Measurements from ENCODE around the gene PHYH. TPM values are rescaled to one million over a fixed set of nuclear protein-coding genes. Genes with fewer than 3 reads are reported as not detected.
"Not testable (repeated sequence)": the region's sequence is repeated elsewhere in the genome, so short reads cannot be mapped to it uniquely, and the experiment has no call there.

Gene PHYH
- polyA plus RNA-seq, 3 donors: 5.5 to 19.6 (median 19.5) TPM

- peaks cover 0 to 4% (median 0%) of the 10 kb centered on the region in 3 donors for H3K27me3 Mint-ChIP-seq (ENCODE audit: low read depth in 3 of 3)
- Histone ChIP-seq H3K36me3 (replicated peaks in 1 of 2; ENCODE audit: control insufficient read depth in 1 of 2, insufficient read depth in 2 of 2, low read length in 2 of 2) (no peaks in the 10 kb centered on the region), H3K9me3 (replicated peaks in 1 of 2; ENCODE audit: control insufficient read depth in 1 of 2, insufficient read depth in 1 of 2, low read length in 2 of 2) (no peaks in the 10 kb centered on the region), H3K4me3 (replicated peaks in 1 of 3; ENCODE audit: low read depth in 2 of 3, low read length in 3 of 3) (no peak overlapping the region), H3K79me2 (ENCODE audit: insufficient read depth, low read length) (no peaks in the 10 kb centered on the region), H4K20me1 (ENCODE audit: insufficient read depth, low read length) (no peaks in the 10 kb centered on the region), H3K4me2 (replicated peaks; ENCODE audit: extremely low read depth, low read length, poor library complexity, severe bottlenecking) (no peak overlapping the region), H3K27me3 (ENCODE audit: control insufficient read depth in 2 of 2, insufficient read depth in 2 of 2, low read length in 2 of 2) (no peaks in the 10 kb centered on the region), H3K27ac (ENCODE audit: low read depth in 1 of 2, low read length in 2 of 2) (no peak overlapping the region), H3K4me1 (ENCODE audit: control insufficient read depth in 1 of 2, insufficient read depth in 2 of 2, low read length in 2 of 2) (no peaks in the 10 kb centered on the region), H2AFZ (ENCODE audit: insufficient read depth, low read depth, low read length, poor library complexity, severe bottlenecking) (no peak overlapping the region), H3K9ac (ENCODE audit: insufficient read depth, low read length, poor library complexity, severe bottlenecking) (no peak overlapping the region)
- intact Hi-C loops (cut with micrococcal nuclease): no loop called here
- no peak overlapping the region for H3K4me3 Mint-ChIP-seq
- no peaks in the 10 kb centered on the region for H3K4me1 Mint-ChIP-seq
- no CpG with 5 or more reads among the region's 4 CpGs for WGBS (ENCODE audit: insufficient coverage)
- H3K36me3 Mint-ChIP-seq: peaks cover 28 to 36% of the 10 kb centered on the region in 2 donors
- H3K27ac Mint-ChIP-seq: no peak overlapping the region
- no peak for TF ChIP-seq CTCF (IDR thresholded peaks at IDR 0.05)
- H3K9me3 Mint-ChIP-seq: peaks cover 0 to 2% (median 0%) of the 10 kb centered on the region in 7 donors
- no peak for DNase-seq
These were observed 8.8 kb downstream of the PHYH start for GRCh38 chr10:13291061-13291460.

GRCh38 chr10:13284050-13284449 lies 15.8 kb downstream of the PHYH start:
- Histone ChIP-seq H3K9me3 (replicated peaks in 1 of 2; ENCODE audit: control insufficient read depth in 1 of 2, insufficient read depth in 1 of 2, low read length in 2 of 2) (no peaks in the 10 kb centered on the region), H3K4me2 (replicated peaks; ENCODE audit: extremely low read depth, low read length, poor library complexity, severe bottlenecking) (no peak overlapping the region), H2AFZ (ENCODE audit: insufficient read depth, low read depth, low read length, poor library complexity, severe bottlenecking) (no peak overlapping the region), H3K4me3 (replicated peaks in 1 of 3; ENCODE audit: low read depth in 2 of 3, low read length in 3 of 3) (no peak overlapping the region), H3K9ac (ENCODE audit: insufficient read depth, low read length, poor library complexity, severe bottlenecking) (no peak overlapping the region), H3K79me2 (ENCODE audit: insufficient read depth, low read length) (no peaks in the 10 kb centered on the region), H4K20me1 (ENCODE audit: insufficient read depth, low read length) (no peaks in the 10 kb centered on the region), H3K4me1 (ENCODE audit: control insufficient read depth in 1 of 2, insufficient read depth in 2 of 2, low read length in 2 of 2) (no peaks in the 10 kb centered on the region), H3K27ac (ENCODE audit: low read depth in 1 of 2, low read length in 2 of 2) (no peak overlapping the region), H3K27me3 (ENCODE audit: control insufficient read depth in 2 of 2, insufficient read depth in 2 of 2, low read length in 2 of 2) (no peaks in the 10 kb centered on the region), H3K36me3 (replicated peaks in 1 of 2; ENCODE audit: control insufficient read depth in 1 of 2, insufficient read depth in 2 of 2, low read length in 2 of 2) (peaks cover 0 to 7% of the 10 kb centered on the region in 2 donors)
- Mint-ChIP-seq H3K27ac (no peak overlapping the region), H3K4me1 (no peaks in the 10 kb centered on the region), H3K9me3 (no peaks in the 10 kb centered on the region), H3K27me3 (ENCODE audit: low read depth in 3 of 3) (peaks cover 0 to 5% (median 0%) of the 10 kb centered on the region in 3 donors), H3K36me3 (peaks cover 13 to 36% of the 10 kb centered on the region in 2 donors), H3K4me3 (no peak overlapping the region)
- intact Hi-C loops (cut with micrococcal nuclease): no loop called here
- TF ChIP-seq CTCF (IDR thresholded peaks at IDR 0.05): no peak
- DNase-seq: no peak
- WGBS (ENCODE audit: insufficient coverage): 100% methylated on average over 1 of the region's 4 CpGs

- H2AFZ ChIP-seq (ENCODE audit: insufficient read depth, low read depth, low read length, poor library complexity, severe bottlenecking); H4K20me1 ChIP-seq (ENCODE audit: insufficient read depth, low read length); H3K4me2 ChIP-seq (replicated peaks; ENCODE audit: extremely low read depth, low read length, poor library complexity, severe bottlenecking); H3K27me3 Mint-ChIP-seq (ENCODE audit: low read depth in 3 of 3); H3K27me3 ChIP-seq (ENCODE audit: control insufficient read depth in 2 of 2, insufficient read depth in 2 of 2, low read length in 2 of 2); H3K9me3 ChIP-seq (replicated peaks in 1 of 2; ENCODE audit: control insufficient read depth in 1 of 2, insufficient read depth in 1 of 2, low read length in 2 of 2); H3K4me3 Mint-ChIP-seq; intact Hi-C loops (cut with micrococcal nuclease); H3K36me3 ChIP-seq (replicated peaks in 1 of 2; ENCODE audit: control insufficient read depth in 1 of 2, insufficient read depth in 2 of 2, low read length in 2 of 2); H3K27ac Mint-ChIP-seq; DNase-seq; H3K27ac ChIP-seq (ENCODE audit: low read depth in 1 of 2, low read length in 2 of 2); H3K9ac ChIP-seq (ENCODE audit: insufficient read depth, low read length, poor library complexity, severe bottlenecking); H3K79me2 ChIP-seq (ENCODE audit: insufficient read depth, low read length); H3K9me3 Mint-ChIP-seq; H3K4me1 ChIP-seq (ENCODE audit: control insufficient read depth in 1 of 2, insufficient read depth in 2 of 2, low read length in 2 of 2); H3K4me3 ChIP-seq (replicated peaks in 1 of 3; ENCODE audit: low read depth in 2 of 3, low read length in 3 of 3); H3K4me1 Mint-ChIP-seq: not testable (repeated sequence)
- H3K36me3 Mint-ChIP-seq: peaks cover 10 to 24% of the 10 kb centered on the region in 2 donors
- WGBS (ENCODE audit: insufficient coverage): 89% methylated on average over 3 of the region's 6 CpGs
These were observed 17.5 kb downstream of the PHYH start for GRCh38 chr10:13282348-13282747.

Data from CD14-positive monocyte (primary cell).